AG20443 (cell line): ENCODE data around the gene TTC21A.

Source experiments
- DNase-seq: peaks from one replicate; pipeline ENCODE4 v3.0.0; 2012; ENCODE audit warnings: low spot score, mixed read lengths

Gene TTC21A

DNA sequence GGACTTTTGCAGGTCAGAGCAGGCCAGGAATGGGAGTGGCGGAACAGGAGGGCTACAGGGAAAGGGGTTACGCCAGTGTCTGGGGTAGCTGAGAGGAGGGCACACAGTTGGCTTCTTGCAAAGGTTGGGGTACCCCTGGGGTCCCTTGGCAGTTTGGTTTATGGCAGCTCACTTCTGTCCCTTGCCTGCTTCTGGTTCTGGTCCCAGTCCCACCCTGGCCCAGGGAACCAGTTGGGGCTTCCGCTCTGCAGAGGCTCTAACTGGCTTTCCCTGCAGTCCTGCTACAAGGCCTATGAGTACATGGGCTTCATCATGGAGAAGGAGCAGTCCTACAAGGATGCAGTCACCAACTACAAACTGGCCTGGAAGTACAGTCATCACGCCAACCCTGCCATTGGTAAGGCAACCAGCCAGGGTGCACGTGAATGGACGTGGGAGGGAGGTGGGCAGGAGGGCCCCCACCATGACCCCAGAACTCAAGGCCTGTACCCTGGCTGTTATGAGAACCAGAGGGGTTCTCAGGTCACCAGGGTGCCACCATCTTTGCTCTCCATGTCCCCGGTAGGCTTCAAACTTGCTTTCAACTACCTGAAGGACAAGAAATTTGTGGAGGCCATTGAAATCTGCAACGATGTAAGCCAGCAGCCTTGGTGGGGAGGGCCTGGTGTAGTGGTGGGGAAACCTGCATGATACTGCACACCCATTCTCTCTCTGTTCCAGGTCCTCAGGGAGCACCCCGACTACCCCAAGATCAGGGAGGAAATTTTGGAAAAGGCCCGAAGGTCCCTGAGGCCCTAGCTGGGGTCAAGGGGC lies 30.7 kb downstream of the TTC21A start:
- no peak for DNase-seq

- peak; percentile 40 for DNase-seq
Observed at GRCh38 chr3:39138804-39139415, 31.4 kb downstream of the TTC21A start.

- no peak for DNase-seq
Observed at GRCh38 chr3:39139442-39139841, 32.0 kb downstream of the TTC21A start.

- no peak for DNase-seq
Observed at GRCh38 chr3:39140341-39140971, 33.0 kb downstream of the TTC21A start.

DNA sequence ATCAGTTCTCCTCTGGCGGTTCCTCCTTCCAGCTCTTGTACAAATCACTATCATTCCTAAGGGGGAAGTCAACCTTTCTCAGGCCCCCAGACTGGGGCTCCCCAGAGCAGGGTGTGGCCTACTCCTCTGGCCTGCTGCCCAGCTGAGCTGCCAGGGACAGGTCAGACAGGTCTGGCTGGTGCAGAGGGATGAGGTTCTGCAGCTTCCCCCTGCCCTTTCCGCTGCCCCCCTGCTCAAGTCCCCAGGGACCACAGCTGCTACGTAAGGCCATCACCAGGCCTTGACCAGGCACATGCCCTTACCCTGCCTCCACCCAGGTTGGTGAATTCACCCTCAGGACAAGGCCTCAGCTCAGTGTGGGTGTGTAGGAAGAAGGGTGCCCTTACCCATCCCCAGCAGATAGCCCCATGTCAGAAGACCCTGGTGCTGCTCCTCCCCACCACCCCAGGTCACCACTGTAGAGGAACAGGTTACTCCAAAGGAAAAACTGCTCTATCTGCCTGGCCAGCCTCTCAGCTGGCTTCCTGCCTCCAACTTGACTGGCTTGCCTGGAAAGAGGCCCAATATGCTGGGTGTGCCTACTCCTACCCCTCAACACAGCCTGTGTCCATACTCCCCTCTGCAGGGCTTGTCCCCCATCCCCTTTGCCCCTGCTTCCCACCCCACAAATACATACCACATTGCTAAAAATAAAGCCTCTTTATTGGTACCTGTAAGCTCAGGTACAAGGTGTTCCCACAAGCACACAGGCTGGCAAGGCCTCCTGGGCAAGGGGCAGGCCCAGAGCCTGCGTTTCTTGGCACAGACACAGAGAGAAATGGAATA lies 33.9 kb downstream of the TTC21A start:
- DNase-seq = peak; percentile 46

DNA sequence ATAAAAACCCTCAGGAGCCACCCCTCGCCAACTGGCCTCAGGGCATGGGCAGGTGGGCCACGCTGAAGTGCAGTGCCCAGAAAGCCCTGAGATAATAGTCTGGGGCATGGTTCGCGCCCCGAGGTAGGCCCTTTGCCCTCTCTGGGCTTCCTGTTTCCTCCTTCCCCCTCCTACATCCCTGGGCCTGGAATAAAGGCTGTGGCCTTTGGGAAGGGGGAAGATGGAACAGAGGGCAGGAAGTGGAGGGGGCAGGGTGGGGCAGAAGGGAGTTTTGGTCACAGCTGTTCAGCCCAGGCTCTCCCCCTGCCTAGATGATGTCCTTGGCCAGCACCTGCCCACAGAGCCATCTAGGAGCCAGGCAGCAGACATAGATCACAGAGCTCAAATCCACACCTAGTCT lies 34.6 kb downstream of the TTC21A start:
- no peak for DNase-seq

DNA sequence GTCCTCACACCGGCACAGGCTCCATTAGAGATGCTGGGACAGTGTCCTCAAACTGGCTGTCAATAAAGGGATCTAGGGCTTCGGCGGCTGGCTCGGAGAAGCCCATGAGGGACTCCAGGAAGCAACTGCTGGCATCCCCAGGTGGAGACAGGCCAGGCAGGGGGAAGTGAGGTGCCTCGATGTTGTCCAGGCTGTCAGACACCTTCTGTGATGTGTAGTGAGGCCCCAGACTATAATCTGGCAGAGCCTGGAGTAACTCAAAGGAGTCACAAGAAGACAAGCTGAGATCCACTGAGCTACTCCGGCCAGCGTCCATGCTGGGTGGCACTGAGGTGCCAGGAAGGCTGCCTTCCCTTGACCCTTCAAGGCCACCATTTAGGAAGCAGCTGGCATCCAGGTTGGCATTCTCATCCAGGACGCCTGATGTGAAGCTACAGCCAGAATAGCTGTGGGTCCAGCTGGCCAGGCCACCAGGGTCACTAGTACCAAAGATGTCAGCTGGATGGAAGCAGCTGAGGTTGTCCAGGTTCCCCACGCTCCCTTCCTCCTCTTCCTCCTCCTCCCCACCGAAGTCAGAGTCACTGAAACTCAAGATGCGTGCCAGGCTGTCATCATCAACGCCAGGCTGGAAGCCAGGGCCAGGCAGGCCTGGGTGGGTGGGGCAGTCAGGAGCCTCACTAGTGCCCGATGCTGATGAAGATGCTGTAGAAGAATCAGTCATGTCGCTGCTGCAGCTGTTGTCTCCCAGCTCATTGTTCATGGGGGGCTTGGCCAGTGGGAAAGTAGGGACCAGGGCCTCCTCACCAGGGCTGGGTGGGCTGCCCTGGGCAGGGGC lies 35.8 kb downstream of the TTC21A start:
- DNase-seq = no peak

- DNase-seq = no peak
Observed at GRCh38 chr3:39144095-39144747, 36.7 kb downstream of the TTC21A start.

GRCh38 chr3:39144748-39145380 lies 37.4 kb downstream of the TTC21A start:
- no peak for DNase-seq

DNA sequence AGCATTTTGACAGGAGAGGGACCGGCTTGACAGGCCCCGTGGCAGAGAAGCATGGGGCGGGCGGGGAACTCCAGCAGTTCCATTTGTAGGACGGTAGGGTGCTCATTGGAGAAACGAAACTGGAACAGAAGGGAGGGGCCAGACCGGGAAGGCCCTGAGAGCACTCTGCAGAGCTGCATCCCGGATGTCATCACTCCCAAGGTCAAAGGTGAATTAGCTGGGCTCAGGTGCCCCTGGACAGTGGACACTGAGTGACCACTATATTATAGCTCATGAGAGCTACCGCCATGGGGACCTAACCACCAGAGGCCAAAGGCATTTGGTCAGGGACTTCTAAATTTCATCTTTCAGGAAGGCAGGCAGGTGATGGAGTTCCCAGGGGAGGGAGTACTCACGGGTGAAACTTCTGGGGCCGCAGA lies 38.6 kb downstream of the TTC21A start:
- peak; percentile 33 for DNase-seq

- DNase-seq = peak; percentile 89
Observed at GRCh38 chr3:39146611-39147591, 39.4 kb downstream of the TTC21A start.

GRCh38 chr3:39147711-39148434 lies 40.4 kb downstream of the TTC21A start:
- DNase-seq = peak; percentile 11

DNA sequence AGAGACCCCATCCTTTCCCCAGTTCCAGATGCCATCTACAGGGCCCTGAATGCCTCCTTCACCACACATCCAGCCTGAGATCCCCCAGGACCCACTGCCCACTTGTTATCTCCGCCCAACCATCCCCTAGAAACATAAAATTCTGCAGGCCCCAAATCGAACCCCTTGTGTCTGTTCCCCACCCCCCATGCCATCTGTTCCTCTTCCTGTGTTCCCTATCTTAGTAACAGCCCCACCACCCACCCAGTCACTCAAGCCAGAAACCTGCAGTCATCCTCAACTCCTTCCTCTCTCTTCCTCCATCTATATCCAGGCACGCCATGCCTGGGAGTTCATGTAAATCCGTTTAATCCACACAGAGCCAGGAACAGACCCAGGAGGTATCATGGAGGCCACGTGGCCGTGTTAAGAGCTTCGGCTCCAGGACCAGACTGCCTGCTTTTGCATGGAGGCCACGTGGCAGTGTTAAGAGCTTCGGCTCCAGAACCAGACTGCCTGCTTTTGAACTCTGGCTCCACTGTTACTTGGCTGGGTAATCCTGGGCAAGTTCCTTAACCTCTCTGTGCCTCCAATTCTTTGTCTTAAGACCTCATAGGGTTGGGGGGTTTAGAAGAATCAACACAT lies 41.1 kb downstream of the TTC21A start:
- DNase-seq = no peak

DNA sequence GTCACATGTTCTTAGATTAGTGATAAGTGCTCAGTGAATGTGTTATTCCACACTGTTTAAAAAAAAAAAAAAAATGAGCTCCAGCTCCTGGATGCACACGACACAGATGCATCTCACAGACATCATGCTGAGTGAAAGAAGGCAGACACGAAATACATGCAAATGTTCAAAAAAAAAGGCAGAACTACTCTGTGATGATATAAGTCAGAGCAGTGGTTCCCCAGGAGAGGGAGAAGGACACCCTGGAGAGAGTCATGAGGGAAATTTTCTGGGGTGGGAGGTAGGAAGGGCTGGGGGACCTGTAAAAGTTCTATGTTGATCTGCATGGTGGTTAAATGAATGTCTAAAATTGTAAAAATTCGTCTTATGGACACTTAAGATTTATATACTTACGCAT lies 41.6 kb downstream of the TTC21A start:
- DNase-seq = no peak

DNA sequence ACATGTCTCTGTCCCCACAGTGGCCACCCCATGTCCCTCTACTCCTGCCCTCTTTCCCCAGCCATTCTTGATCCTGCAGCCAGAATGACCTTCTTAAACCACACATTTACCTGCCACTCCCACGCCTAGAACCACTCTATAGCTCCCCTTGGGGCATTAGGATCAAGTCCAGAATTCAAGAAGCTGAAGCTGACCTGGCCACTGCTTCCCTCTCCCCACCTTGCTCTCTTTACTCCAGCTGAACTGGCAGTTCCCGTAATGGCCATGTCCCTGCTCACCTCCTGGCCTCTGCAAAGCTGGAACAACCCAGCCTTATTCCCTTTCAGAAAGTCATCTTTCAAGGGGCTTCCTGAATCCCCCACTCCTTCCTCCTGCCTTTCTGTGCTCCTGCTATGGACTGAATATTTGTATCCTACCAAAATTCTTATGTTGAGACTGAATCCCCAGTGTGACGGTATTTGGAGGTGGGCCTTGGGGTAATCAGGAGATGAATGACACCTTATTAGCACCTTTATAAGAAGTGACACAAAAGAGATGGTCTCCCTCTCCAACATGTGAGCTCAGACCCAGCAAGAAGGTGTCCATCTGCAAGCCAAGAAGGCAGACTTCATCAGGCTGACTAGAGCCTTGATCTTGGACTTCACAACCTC lies 42.1 kb downstream of the TTC21A start:
- no peak for DNase-seq

DNA sequence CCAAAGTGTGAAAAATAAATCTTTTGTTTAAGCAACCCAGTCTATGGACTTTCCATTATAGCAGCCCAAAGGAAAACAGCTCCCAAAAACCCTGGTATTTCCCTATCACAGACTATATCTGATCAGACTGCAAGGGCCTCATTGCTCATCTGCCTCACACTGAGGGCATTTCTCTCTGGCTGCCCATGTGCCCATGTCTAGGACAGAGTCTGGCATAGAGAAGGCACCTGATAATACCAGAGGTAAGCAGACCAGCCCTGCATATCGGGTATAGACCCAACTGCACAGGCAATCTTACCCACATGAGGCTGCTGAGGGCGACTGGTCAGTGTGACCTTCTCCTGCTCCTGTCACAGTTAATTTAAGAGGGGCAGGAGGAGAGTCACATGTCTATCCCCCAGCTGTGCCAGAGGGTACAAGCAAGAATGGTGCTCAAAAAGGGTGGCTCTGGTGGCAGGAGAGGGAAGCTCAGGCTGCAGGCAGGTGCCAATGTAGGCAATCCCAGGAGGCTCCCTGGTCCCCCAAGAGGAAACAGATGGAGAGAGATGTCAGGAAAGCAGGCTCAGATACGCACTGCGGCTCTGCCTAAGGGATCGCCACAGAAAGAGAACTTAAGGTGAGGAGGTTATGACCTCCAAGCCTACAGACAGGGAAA lies 42.8 kb downstream of the TTC21A start:
- no peak for DNase-seq
